PC-3 (cell line): ENCODE results near the gene RPS3. TPM values are rescaled to one million over a fixed set of nuclear protein-coding genes. Genes with fewer than 3 reads are reported as not detected.

ENCODE experiments used
- ATAC-seq: fragments of 200-7000 bp; cut with Tn5 transposase; 2 replicates; pipeline ENCODE4 v1.9.1; 2020; ENCODE audit warnings: mild to moderate bottlenecking, moderate library complexity
- BruUV-seq: library from RNA; stranded (reverse); fragments of 400-500 nt; replicated peaks from 2 replicates; lab custom pipeline; 2021; lab: Mats Ljungman, UMichigan
- CTCF ChIA-PET: fragments of 300-600 bp; sonication (Branson Sonifier 250); formaldehyde crosslinking; loops from one replicate; lab custom pipeline; 2022; ENCODE audit warnings: antibody characterized with exemption; lab: Charles Lee
- POLR2A ChIA-PET: fragments of 300-600 bp; sonication (Branson Sonifier 250); formaldehyde crosslinking; loops from one replicate; lab custom pipeline; 2022; ENCODE audit warnings: antibody characterized with exemption; ENCODE audit not compliant: unreplicated experiment; lab: Charles Lee
- DNase-seq: peaks from one replicate; pipeline ENCODE4 v3.0.0-alpha.2; 2015
- H2AFZ ChIP-seq: fragments of 300-600 bp; sonication (generic); 2 replicates; pipeline ENCODE4 v1.6.0; 2016; ENCODE audit warnings: antibody characterized with exemption, low read length
- H3F3A ChIP-seq: fragments of 300-600 bp; sonication (generic); one replicate; pipeline ENCODE4 v1.6.0; 2017; ENCODE audit warnings: antibody characterized with exemption, low read length, control low read depth, mild to moderate bottlenecking; ENCODE audit not compliant: unreplicated experiment
- H3K27ac ChIP-seq: fragments of 300-600 bp; sonication (generic); 2 replicates; pipeline ENCODE4 v1.5.1; 2016; ENCODE audit warnings: mild to moderate bottlenecking, low read length
- H3K27me3 ChIP-seq: fragments of 300-600 bp; sonication (generic); 2 replicates; pipeline ENCODE4 v1.6.1; 2016; ENCODE audit warnings: low read length, mixed read lengths
- H3K36me3 ChIP-seq: fragments of 300-600 bp; sonication (generic); 2 replicates; pipeline ENCODE4 v1.6.1; 2016; ENCODE audit warnings: low read depth, mixed run types, low read length, mixed read lengths
- H3K4me1 ChIP-seq: fragments of 300-600 bp; sonication (generic); 2 replicates; pipeline ENCODE4 v1.5.1; 2016; ENCODE audit warnings: low read length; ENCODE audit not compliant: insufficient read depth
- H3K4me2 ChIP-seq: fragments of 300-600 bp; sonication (generic); 2 replicates; pipeline ENCODE4 v1.6.0; 2016; ENCODE audit warnings: low read length
- H3K4me3 ChIP-seq: fragments of 300-600 bp; sonication (generic); 2 replicates; pipeline ENCODE4 v1.5.1; 2016; ENCODE audit warnings: mild to moderate bottlenecking, low read length, mixed read lengths
- H3K79me2 ChIP-seq: fragments of 300-600 bp; sonication (generic); 2 replicates; pipeline ENCODE4 v1.6.1; 2017; ENCODE audit warnings: low read length, mixed read lengths
- H3K9ac ChIP-seq: fragments of 300-600 bp; sonication (generic); 2 replicates; pipeline ENCODE4 v1.6.0; 2016; ENCODE audit warnings: mild to moderate bottlenecking, low read length
- H3K9me2 ChIP-seq: fragments of 300-600 bp; sonication (generic); replicated peaks from 2 replicates; pipeline ENCODE4 v1.6.1; 2016; ENCODE audit warnings: mixed run types, low read length, mixed read lengths
- H3K9me3 ChIP-seq: fragments of 300-600 bp; sonication (generic); 2 replicates; pipeline ENCODE4 v1.6.1; 2016; ENCODE audit warnings: low read length, mixed read lengths
- H4K20me1 ChIP-seq: fragments of 300-600 bp; sonication (generic); 2 replicates; pipeline ENCODE4 v1.6.1; 2016; ENCODE audit warnings: low read length, mixed read lengths
- CTCF ChIP-seq: fragments of 300-600 bp; sonication (generic); conservative IDR thresholded peaks from 2 replicates; pipeline ENCODE4 v1.5.1; 2017; ENCODE audit warnings: antibody characterized with exemption, low read depth, mild to moderate bottlenecking, low read length
- EZH2 ChIP-seq: fragments of 300-600 bp; sonication (generic); IDR thresholded peaks from one replicate; pipeline ENCODE4 v1.6.1; 2017; ENCODE audit warnings: antibody characterized with exemption, mild to moderate bottlenecking, low read length; ENCODE audit not compliant: unreplicated experiment
- EZH2phosphoT487 ChIP-seq: fragments of 300-600 bp; sonication (generic); IDR thresholded peaks from 2 replicates; pipeline ENCODE4 v1.6.1; 2018; ENCODE audit warnings: mild to moderate bottlenecking, antibody characterized with exemption, low read length, borderline replicate concordance
- intact Hi-C: fragments of 100-400 bp; cut with micrococcal nuclease; formaldehyde crosslinking; loops from 2 replicates; pipeline ENCODE4 v1.9.0; 2023
- total RNA-seq: library from RNA; depleted of rRNA; stranded (reverse); fragments of >200 nt; gene quantifications from 2 replicates; pipeline ENCODE4 v1.2.3, GENCODE V29; 2014

RPS3 gene
- total RNA-seq, 1 experiment from 2014 or later, result 2,018 TPM

DNA sequence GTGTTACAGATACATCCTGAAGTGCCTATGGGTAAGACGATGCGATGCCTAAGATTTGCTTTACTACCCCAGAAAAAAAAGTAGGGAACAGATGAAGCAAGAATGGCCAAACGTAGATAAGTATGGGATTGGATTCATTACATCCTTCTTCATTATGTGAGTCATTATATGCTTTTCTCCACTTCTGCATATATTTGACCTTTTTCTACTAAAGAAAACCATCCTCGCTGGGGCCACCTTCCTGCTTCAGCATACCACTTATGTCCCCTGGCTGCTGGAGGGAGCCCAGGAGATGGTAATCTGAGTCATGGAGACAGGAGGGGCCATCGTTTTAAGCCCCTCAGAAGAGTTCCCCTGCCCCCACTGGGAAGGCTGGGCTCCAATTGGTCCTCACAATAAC, 48.1 kb downstream of the RPS3 start:
- Histone ChIP-seq H3F3A (no peaks in the 10 kb centered on the region), H3K9ac (no peak overlapping the region), H4K20me1 (no peaks in the 10 kb centered on the region), H2AFZ (no peak overlapping the region), H3K9me3 (no peaks in the 10 kb centered on the region), H3K9me2 (no peaks in the 10 kb centered on the region), H3K4me1 (no peaks in the 10 kb centered on the region), H3K79me2 (no peaks in the 10 kb centered on the region), H3K27ac (no peak overlapping the region), H3K36me3 (no peaks in the 10 kb centered on the region), H3K27me3 (no peaks in the 10 kb centered on the region), H3K4me2 (no peak overlapping the region), H3K4me3 (no peak overlapping the region)
- no peak for DNase-seq
- BruUV-seq, result no TSS peak
- ChIA-PET CTCF (no interaction called here), POLR2A (no interaction called here)
- ATAC-seq, result no peak
- intact Hi-C loops, result loop anchor here (5.0 kb wide), 1 partner anchor 50 kb away; no protein-coding TSS in a partner anchor
- TF ChIP-seq CTCF (no peak), EZH2 (no peak), EZH2phosphoT487 (no peak)

- intact Hi-C loops, result loop anchor here (5.0 kb wide), 1 partner anchor 48 kb away; no protein-coding TSS in a partner anchor
- Histone ChIP-seq H3K36me3 (no peaks in the 10 kb centered on the region), H3K9me3 (no peaks in the 10 kb centered on the region), H3K9me2 (no peaks in the 10 kb centered on the region), H3K79me2 (no peaks in the 10 kb centered on the region), H3K9ac (no peak overlapping the region), H4K20me1 (no peaks in the 10 kb centered on the region), H3K4me2 (no peak overlapping the region), H3K27me3 (no peaks in the 10 kb centered on the region), H3K27ac (no peak overlapping the region), H2AFZ (no peak overlapping the region), H3F3A (no peaks in the 10 kb centered on the region), H3K4me3 (no peak overlapping the region), H3K4me1 (no peaks in the 10 kb centered on the region)
- BruUV-seq, result no TSS peak
- no peak for DNase-seq
- CTCF ChIA-PET, result no interaction called here
- no peak for ATAC-seq
- no peak for TF ChIP-seq CTCF
- TF ChIP-seq EZH2, result no peak
- TF ChIP-seq EZH2phosphoT487, result no peak
- POLR2A ChIA-PET, result no interaction called here
Observed at GRCh38 chr11:75449271-75449670, 50.0 kb downstream of the RPS3 start.

GRCh38 chr11:75449776-75450175, 50.5 kb downstream of the RPS3 start:
- Histone ChIP-seq H3K9me3 (no peaks in the 10 kb centered on the region), H3F3A (no peaks in the 10 kb centered on the region), H3K27me3 (no peaks in the 10 kb centered on the region), H2AFZ (no peak overlapping the region), H3K36me3 (no peaks in the 10 kb centered on the region), H4K20me1 (no peaks in the 10 kb centered on the region), H3K4me2 (no peak overlapping the region), H3K4me3 (no peak overlapping the region), H3K27ac (no peak overlapping the region), H3K9ac (no peak overlapping the region), H3K79me2 (no peaks in the 10 kb centered on the region), H3K4me1 (no peaks in the 10 kb centered on the region), H3K9me2 (no peaks in the 10 kb centered on the region)
- intact Hi-C loops, result loop anchor here (5.0 kb wide), 1 partner anchor 48 kb away; no protein-coding TSS in a partner anchor
- CTCF ChIA-PET, result no interaction called here
- no TSS peak for BruUV-seq
- ATAC-seq (no peak), DNase-seq (no peak)
- TF ChIP-seq EZH2phosphoT487, result no peak
- POLR2A ChIA-PET, result no interaction called here
